ENCODE data around the gene ACYP2.
"Not testable (repeated sequence)": the region's sequence is repeated elsewhere in the genome, so short reads cannot be mapped to it uniquely, and the experiment has no call there.

Gene ACYP2

DNA sequence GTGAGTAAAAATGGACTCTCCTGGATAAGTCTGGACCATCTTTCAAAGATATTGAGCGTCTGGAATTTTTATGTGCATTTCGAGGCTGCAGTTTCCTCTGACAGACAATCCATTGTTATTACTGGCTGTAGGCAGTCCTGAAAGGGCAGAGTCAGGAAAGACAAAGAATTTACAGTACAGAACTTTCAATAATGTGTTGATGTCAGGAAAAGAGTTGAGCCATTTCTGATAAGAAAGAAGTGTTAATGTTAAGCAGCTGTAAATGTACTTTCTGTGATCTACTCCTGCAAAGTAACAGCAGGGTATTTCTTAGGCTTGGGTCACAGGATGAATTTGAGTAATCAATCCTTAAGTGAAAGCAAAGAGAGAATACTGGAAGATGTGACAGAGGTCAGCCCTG is 110.8 kb downstream of the ACYP2 start:
- DNase-seq (ENCODE audit: low read depth): no peak

GRCh38 chr2:54227798-54228197 is 112.4 kb downstream of the ACYP2 start:
- DNase-seq (ENCODE audit: low read depth): no peak

GRCh38 chr2:54228945-54229344 is 113.5 kb downstream of the ACYP2 start:
- DNase-seq (ENCODE audit: low read depth): no peak

DNA sequence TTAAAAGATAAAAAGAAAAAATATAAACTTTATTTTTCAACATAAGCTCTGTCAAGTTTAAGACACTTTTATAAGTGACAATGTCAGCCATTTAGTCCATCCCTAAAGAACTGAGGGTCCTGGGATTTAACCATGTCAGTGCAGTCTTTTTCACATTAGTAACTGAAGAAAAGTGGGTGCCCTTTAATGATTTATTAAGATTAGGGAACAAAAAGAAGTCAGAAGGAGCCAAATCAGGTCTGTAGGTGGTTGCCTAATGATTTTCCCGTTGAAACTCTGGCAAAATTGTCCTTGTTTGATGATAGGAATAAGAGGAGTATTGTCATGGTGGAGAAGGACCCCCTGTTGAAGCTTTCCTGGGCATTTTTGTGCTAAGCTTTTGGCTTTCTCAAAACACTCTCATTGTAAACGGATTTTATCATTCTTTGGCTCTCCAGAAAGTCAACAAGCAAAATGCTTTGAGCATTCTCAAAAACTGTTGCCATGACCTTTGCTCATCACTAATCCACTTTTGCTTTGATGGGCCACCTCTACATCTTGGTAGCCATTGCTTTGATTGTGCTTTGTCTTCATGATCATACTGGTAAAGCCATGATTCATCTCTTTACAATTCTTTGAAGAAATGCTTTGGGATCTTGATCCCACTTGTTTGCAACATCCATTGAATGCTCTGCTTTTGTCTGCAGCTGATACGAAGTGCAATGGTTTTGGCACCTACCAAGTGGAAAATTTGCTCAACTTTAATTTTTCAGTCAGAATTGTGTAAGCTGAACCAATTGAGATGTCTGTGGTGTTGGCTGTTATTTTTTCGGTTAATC is 118.6 kb downstream of the ACYP2 start:
- no peak for DNase-seq (ENCODE audit: low read depth)

GRCh38 chr2:54237428-54237827 is 122.0 kb downstream of the ACYP2 start:
- DNase-seq (ENCODE audit: low read depth): no peak

- peak; percentile 64 for DNase-seq (ENCODE audit: low read depth)
Observed at GRCh38 chr2:54239427-54239826, 124.0 kb downstream of the ACYP2 start.

GRCh38 chr2:54240515-54241469 is 125.4 kb downstream of the ACYP2 start:
- DNase-seq (ENCODE audit: low read depth): peak; percentile 30

GRCh38 chr2:54247115-54247514 is 131.7 kb downstream of the ACYP2 start:
- DNase-seq (ENCODE audit: low read depth): no peak

- DNase-seq (ENCODE audit: low read depth): no peak
Observed at GRCh38 chr2:54249629-54250028, 134.2 kb downstream of the ACYP2 start.

- DNase-seq (ENCODE audit: low read depth): no peak
Observed at GRCh38 chr2:54254180-54254579, 138.8 kb downstream of the ACYP2 start.

GRCh38 chr2:54255230-54256090 is 140.0 kb downstream of the ACYP2 start:
- no peak for DNase-seq (ENCODE audit: low read depth)

- DNase-seq (ENCODE audit: low read depth): no peak
Observed at GRCh38 chr2:54256091-54256694, 140.8 kb downstream of the ACYP2 start, which contains the start of gene TSPYL6. TSPYL6 (minus strand) TSS chr2:54256229; CDS start chr2:54256151, 78 bp downstream.

DNA sequence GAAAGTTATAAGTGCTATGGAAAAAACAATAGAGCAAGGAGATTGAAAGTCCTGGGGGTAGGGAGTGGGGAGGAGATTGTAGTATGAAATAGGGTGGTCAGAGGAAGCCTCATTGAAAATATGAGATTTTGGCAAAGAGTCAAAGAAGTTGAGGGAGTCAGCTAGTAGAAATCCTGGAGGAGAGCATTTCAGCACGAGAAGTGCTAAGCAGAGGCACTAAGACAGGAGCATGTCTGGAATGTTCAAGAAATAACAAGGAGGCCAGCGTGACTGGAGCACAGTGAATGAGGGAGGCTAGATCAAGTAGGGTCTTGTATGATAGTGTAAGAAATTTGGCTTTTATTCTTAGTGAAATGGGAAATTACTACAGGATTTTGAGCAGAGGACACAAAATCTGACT is 142.8 kb downstream of the ACYP2 start:
- no peak for DNase-seq (ENCODE audit: low read depth)

DNA sequence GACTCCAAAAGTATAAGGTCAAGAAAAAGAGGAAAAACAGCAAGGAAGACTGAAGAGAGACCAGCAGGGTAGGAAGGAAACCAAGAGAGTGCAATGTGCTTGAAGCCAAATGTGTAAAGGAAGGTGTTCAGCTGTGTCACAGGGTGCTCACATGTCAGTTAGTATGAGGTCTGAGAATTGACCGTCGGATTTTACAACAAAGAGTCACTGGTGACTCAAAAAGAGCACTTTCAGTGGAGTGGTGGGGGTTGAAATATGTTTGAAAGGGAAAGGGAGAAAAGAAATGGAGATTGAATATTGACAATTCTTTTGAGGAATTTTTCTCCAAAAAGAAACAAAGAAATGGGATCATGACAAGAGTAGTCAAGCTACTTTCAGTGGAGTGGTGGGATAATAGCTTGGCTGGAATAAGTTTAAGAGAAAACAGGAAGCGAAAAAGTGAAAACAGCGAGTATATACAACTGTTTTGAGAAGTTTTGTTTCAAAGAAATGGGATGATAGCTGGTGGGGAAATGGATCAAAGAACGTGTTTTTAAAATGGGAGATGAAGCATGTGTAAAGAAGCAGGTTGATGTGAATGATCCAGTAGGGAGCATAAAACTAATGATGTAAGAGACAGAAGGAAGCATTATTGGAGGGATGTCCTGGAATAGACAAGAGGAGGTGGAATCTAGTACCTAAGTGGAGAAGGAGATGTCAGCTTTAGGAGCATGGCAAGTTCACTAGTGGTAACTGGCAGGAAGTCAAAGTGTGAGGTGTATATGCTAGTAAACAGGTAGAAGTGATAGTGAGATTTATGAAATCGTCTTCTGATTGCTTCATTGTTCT is 144.2 kb downstream of the ACYP2 start:
- no peak for DNase-seq (ENCODE audit: low read depth)

DNA sequence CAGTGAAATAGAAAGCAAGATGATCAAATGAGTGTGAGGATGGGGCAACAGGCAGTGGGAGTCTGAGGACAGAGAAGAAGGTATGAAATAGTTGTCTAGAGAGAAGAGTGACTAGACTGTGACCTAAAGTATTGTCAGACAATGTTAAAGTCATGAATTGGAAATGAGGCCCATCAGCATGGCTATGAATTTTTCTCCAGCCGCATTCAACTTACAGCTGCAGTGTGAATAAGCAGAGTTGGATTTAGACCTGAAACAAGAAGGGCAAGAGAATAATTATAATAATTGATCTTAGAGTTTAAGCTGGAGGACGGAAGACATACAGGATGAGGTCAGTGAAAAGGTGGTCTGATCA is 144.8 kb downstream of the ACYP2 start:
- no peak for DNase-seq (ENCODE audit: low read depth)

- DNase-seq (ENCODE audit: low read depth): no peak
Observed at GRCh38 chr2:54261537-54261936, 146.1 kb downstream of the ACYP2 start.

DNA sequence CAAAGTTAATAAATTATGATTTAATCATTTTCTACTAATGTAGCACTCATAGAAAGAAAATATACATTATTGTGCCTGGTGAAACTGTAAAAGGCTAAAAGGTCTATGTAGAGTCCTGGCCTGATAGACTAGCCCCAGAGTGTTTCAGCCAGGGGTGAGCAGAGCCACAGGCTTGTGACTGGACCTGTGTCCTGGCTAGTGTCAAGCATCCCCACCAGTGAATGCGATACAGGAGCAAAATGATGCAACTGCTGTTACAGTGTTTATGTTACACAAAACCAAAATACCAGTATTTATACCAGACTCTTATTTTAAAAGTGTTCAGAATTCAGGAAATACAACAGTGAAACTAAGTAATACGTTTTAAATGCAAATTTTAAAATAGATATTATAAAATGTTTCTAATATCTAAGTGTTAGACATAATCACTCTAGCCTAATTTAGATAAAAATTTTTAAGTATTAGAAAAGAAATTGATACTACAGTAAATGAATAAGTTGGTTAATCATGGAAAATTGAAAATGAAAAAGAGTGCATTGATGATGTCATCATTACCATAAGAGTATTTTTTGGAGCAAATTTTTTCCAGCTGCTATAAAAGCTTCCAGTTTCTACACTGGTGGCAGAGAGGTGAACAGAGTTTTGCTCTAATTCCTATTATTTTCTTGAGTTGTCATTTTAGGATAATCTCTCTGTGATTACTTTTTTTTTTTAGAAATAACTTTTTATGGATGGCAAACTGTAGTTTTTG is 146.8 kb downstream of the ACYP2 start:
- DNase-seq (ENCODE audit: low read depth): no peak

- not testable (repeated sequence) for DNase-seq (ENCODE audit: low read depth)
Observed at GRCh38 chr2:54265081-54265480, 149.7 kb downstream of the ACYP2 start.

- DNase-seq (ENCODE audit: low read depth): no peak
Observed at GRCh38 chr2:54267577-54267976, 152.2 kb downstream of the ACYP2 start.

DNA sequence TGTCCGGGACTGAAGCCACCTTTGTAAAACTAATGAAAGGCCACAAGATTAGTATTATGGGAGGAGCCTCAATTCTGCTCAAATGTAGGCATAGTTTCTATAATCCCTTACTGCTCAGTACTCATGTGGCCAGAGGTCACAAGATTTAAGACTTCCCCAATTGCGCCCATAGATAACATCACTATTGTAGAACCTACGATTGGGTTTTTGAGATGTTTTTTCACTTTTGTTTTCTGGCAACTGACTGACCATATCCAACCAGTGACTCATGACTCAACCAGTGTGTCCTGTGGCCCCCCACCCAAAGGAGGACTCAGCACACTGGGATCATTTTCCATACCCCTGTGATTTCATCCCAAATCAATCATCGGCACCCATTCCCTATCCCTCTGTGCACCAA is 155.8 kb downstream of the ACYP2 start:
- no peak for DNase-seq (ENCODE audit: low read depth)

All from GM04503 (cell line).